ENCODE data around the gene PPM1H.
"Not testable (repeated sequence)": the region's sequence is repeated elsewhere in the genome, so short reads cannot be mapped to it uniquely, and the experiment has no call there.

PPM1H gene

GRCh38 chr12:62947364-62947763, 12.4 kb upstream of the PPM1H start:
- DNase-seq (ENCODE audit: low read depth in 2 of 2) = no peak

DNA sequence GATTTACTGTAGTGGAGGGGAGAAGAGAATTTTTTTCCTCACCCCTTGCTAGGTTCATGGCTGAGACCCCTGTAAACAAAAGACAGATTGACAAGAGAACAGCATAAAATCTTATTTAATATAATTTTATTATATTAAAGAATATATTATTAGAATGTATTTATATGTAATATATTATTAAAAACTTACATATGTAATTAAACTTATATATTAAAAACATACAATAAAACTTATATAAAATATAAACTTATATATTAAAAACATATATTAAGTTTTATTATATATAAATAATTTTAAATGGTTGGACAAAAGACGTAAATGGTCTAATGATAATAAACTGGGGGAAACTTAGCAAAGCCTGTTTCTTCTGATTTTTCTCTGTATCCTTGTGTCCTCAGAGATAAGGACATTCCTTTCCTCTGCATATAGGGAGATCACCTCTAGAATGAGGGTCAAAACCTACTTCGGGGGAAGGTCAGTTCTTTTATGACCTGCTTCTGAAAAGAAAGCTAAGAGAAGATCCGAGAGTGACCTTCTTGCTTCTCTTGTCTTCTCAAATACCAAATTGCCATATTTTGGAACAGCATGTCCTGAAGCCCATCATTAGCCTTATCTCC, 8.9 kb upstream of the PPM1H start:
- DNase-seq (ENCODE audit: low read depth in 2 of 2) = no peak

- DNase-seq (ENCODE audit: low read depth in 2 of 2) = not testable (repeated sequence)
These were observed 7.4 kb upstream of the PPM1H start for GRCh38 chr12:62942316-62942715.

DNA sequence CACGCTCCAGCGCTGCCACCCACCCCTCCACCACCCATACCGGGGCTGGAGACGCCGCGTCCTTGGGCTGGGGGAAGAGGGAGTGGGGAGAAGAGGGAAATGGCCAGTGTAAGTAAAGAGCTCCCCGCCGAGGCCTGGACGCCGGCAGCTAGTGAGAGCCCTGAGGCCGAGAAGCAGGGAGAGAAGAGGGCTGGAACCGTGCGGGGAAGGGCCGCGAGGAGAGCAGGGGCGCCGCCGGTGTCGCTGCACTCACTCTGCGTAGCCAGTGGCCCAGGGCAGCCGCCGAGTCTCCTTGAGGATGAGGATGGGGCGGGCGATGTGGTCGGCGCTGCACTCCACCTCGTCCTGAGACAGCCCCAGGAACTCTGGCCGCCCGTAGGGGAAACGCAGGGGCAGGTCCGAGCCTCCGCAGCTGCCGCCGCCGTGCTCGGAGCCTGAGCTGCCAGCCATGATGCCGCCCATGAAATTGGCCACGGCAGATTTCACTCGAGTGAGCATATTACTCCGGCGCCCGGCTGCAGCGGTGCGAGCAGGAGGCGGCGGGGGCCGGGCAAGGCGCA, 631 bp downstream of the PPM1H start:
- DNase-seq (ENCODE audit: low read depth in 2 of 2) = no peak

- no peak for DNase-seq (ENCODE audit: low read depth in 2 of 2)
These were observed 1.2 kb downstream of the PPM1H start for GRCh38 chr12:62933602-62934238.

GRCh38 chr12:62933220-62933601, 1.7 kb downstream of the PPM1H start:
- no peak for DNase-seq (ENCODE audit: low read depth in 2 of 2)

- no peak for DNase-seq (ENCODE audit: low read depth in 2 of 2)
These were observed 3.5 kb downstream of the PPM1H start for GRCh38 chr12:62931477-62931876.

- no peak for DNase-seq (ENCODE audit: low read depth in 2 of 2)
These were observed 4.2 kb downstream of the PPM1H start for GRCh38 chr12:62930546-62931425.

- no peak for DNase-seq (ENCODE audit: low read depth in 2 of 2)
These were observed 6.3 kb downstream of the PPM1H start for GRCh38 chr12:62928632-62929031.

DNA sequence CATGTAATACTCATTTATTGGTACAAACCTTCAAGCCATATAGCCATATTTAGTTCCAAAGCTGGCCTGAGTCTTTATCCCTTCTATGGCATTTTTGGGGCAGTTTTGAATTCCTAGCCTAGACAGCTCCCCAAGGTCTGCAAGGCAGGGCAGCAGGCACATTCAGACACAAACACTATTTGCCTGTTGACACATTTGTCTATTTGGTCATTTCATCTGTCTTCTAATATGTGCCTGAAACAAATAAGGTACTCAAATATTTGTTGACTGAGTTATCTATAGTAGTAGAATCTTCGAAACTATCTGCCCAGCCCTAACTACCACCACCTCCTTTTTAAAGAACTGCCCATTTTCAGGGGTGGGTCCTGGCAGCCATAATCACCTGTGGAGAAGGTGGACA, 9.3 kb downstream of the PPM1H start:
- DNase-seq (ENCODE audit: low read depth in 2 of 2) = no peak

GRCh38 chr12:62924084-62924483, 10.9 kb downstream of the PPM1H start:
- no peak for DNase-seq (ENCODE audit: low read depth in 2 of 2)

- no peak for DNase-seq (ENCODE audit: low read depth in 2 of 2)
These were observed 12.4 kb downstream of the PPM1H start for GRCh38 chr12:62922539-62922938.

- DNase-seq (ENCODE audit: low read depth in 2 of 2) = no peak
These were observed 15.1 kb downstream of the PPM1H start for GRCh38 chr12:62919838-62920237.

GRCh38 chr12:62917926-62918325, 17.0 kb downstream of the PPM1H start:
- no peak for DNase-seq (ENCODE audit: low read depth in 2 of 2)

DNA sequence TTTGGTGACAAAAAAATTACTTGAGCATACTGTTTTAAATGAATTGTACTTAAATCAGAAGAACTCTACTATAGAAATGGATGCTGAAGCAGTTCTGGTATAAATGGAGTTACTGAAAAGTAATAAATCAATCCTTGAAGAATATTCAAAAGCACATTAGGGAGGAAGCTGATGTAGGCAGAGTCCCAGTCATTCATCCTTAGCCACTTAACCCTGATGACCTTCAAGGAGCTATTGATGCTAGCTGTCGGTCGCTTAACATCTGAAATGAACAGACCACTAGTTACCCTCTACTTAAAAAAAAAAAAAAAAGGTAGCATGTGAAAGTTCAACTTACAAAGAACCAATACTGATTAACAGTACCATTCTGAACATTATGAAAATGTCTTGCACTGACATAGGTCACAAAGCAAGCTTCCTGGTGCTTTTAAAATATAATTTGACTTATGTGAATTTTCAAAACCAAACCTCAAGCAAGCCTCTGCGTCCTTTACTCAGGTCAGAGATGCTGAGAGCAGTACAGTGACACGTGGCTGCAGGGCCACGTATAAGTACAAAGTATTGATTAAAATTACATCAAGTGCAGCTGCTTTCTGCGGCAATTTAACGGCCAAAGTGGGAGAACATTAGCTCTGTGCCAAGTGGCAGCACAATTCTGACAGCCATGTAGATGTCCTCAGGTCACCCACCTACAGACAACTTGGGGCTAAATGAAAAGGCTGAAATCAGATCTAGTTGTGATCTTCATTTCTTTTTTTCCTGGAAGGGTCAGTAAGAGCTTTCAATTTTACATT, 18.1 kb downstream of the PPM1H start:
- DNase-seq (ENCODE audit: low read depth in 2 of 2) = no peak

GRCh38 chr12:62915204-62915529, 19.8 kb downstream of the PPM1H start:
- DNase-seq (ENCODE audit: low read depth in 2 of 2) = no peak

- DNase-seq (ENCODE audit: low read depth in 2 of 2) = no peak
These were observed 20.3 kb downstream of the PPM1H start for GRCh38 chr12:62914443-62915203.

DNA sequence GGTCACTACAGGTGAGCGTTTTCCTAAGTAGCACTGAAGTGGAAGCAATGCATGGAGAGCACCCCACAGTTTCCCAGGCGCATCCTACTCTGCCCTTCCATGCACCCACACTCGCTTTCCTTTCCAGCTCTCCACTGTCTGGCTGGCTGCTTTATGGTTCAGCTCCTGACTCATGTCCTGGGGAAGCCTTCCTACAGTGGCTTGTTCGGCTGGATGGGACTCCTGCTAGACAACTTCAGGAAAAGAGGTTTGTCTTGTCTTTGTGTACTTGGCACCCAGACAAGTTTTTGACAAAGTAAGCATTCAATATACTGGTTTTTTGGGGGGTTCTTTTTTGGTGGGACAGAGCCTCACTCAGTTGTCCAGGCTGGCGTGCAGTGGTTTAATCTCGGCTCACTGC, 21.6 kb downstream of the PPM1H start:
- no peak for DNase-seq (ENCODE audit: low read depth in 2 of 2)

GRCh38 chr12:62912644-62913043, 22.3 kb downstream of the PPM1H start:
- DNase-seq (ENCODE audit: low read depth in 2 of 2) = no peak

- no peak for DNase-seq (ENCODE audit: low read depth in 2 of 2)
These were observed 23.7 kb downstream of the PPM1H start for GRCh38 chr12:62911286-62911685.

DNA sequence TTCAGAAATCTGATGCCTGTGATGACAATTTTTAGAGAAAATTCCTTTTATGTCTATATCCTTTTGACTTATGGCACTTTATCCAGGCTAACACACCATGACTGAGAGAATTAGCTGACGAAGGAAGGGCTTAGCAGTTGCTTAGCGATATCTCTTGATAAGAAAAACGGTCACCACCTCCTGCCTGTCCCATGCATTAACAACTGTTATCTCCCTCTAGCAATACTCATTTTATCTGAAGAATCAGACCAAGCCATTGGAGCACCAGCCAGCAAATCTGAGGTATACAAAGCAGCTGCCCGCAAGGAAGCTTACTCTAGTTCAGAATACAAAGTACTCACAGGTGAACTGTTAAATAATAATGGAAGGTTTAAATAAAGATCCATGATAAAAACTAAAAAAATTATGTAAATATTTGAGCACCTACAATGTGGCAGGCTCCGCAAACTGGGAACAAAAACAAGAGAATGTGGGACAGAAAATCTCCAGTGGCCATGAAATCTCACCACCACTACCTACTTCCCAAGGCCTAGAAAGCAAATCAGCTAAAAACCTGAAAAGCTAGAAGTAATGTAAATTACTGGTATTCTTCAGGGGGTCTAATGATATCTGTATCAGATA, 24.3 kb downstream of the PPM1H start:
- DNase-seq (ENCODE audit: low read depth in 2 of 2) = no peak
